Fibroblast of lung (primary cell): ENCODE data around the gene AKT1. TPM values are rescaled to one million over a fixed set of nuclear protein-coding genes. Genes with fewer than 3 reads are reported as not detected.
A peak's percentile ranks its signal among the peaks of the same experiment; 100 is the strongest.

Experiments used
- DNase-seq, 2 donors: peaks; one replicate each; pipeline versions ENCODE4 v3.0.0 to v3.0.0-alpha.2; 2010; ENCODE audit warnings: low read depth in 2 of 2
- H2AFZ ChIP-seq: 2 replicates; pipeline ENCODE4 v1.5.1; 2012; ENCODE audit warnings: low read length, control low read depth, inconsistent platforms
- H3K27ac ChIP-seq: 2 replicates; pipeline ENCODE4 v1.5.1; 2011; ENCODE audit warnings: low read length, control low read depth; ENCODE audit not compliant: insufficient read depth
- H3K27me3 ChIP-seq: 2 replicates; pipeline ENCODE4 v1.5.1; 2011; ENCODE audit warnings: mild to moderate bottlenecking, low read length; ENCODE audit not compliant: control insufficient read depth, insufficient read depth
- H3K36me3 ChIP-seq: 2 replicates; pipeline ENCODE4 v1.5.1; 2011; ENCODE audit warnings: low read length; ENCODE audit not compliant: control insufficient read depth, insufficient read depth
- H3K4me1 ChIP-seq: 2 replicates; pipeline ENCODE4 v1.5.1; 2011; ENCODE audit warnings: low read length; ENCODE audit not compliant: control insufficient read depth, insufficient read depth; ENCODE audit errors: extremely low read depth
- H3K4me2 ChIP-seq: 2 replicates; pipeline ENCODE4 v1.5.1; 2011; ENCODE audit warnings: low read length, control low read depth; ENCODE audit not compliant: insufficient read depth; ENCODE audit errors: extremely low read depth
- H3K4me3 ChIP-seq, 4 experiments: fragments of 200-600 bp in 1 of 4; sonication (generic) in 1 of 4; replicated peaks in 1 of 4; 2 replicates each; pipeline ENCODE4 v1.5.1; 2011 to 2016; ENCODE audit warnings: low read length in 4 of 4, low read depth in 3 of 4, mild to moderate bottlenecking in 3 of 4, control low read depth in 2 of 4, inconsistent platforms in 1 of 4, mixed read lengths in 1 of 4; ENCODE audit not compliant: insufficient read depth in 1 of 4; ENCODE audit errors: control extremely low read depth in 1 of 4
- H3K79me2 ChIP-seq: 2 replicates; pipeline ENCODE4 v1.5.1; 2012; ENCODE audit warnings: mild to moderate bottlenecking, low read length, inconsistent platforms; ENCODE audit not compliant: control insufficient read depth, insufficient read depth
- H3K9ac ChIP-seq: 2 replicates; pipeline ENCODE4 v1.5.1; 2011; ENCODE audit warnings: mild to moderate bottlenecking, low read length, control low read depth; ENCODE audit not compliant: insufficient read depth
- H3K9me3 ChIP-seq: 2 replicates; pipeline ENCODE4 v1.5.1; 2012; ENCODE audit warnings: low read depth, low read length; ENCODE audit not compliant: control insufficient read depth, insufficient read depth
- H4K20me1 ChIP-seq: 2 replicates; pipeline ENCODE4 v1.5.1; 2011; ENCODE audit warnings: low read length; ENCODE audit not compliant: control insufficient read depth, insufficient read depth; ENCODE audit errors: extremely low read depth
- CTCF ChIP-seq, 2 donors: IDR thresholded peaks in 1 of 2; conservative IDR thresholded peaks in 1 of 2; 1 replicate in 1 of 2; 2 replicates in 1 of 2; pipeline ENCODE4 v1.5.1; 2011 to 2012; ENCODE audit warnings: low read length in 2 of 2, control low read depth in 1 of 2, inconsistent platforms in 1 of 2, low read depth in 1 of 2, mild to moderate bottlenecking in 1 of 2
- EZH2 ChIP-seq: IDR thresholded peaks from 2 replicates; pipeline ENCODE4 v1.5.1; 2012; ENCODE audit warnings: low read length, control low read depth, mild to moderate bottlenecking; ENCODE audit errors: missing control alignments
- polyA plus RNA-seq, 2 donors: library from polyadenylated mRNA; depleted of rRNA in 1 of 2; stranded (reverse) in 1 of 2; unstranded in 1 of 2; fragments of >200 nt; gene quantifications; 2 replicates each; pipeline ENCODE4 v1.2.1, GENCODE V29; 2011 to 2012; ENCODE audit warnings: missing spikeins in 1 of 2
- total RNA-seq: library from RNA; depleted of rRNA; stranded (reverse); fragments of >200 nt; gene quantifications from 2 replicates; pipeline ENCODE4 v1.2.1, GENCODE V29; 2014

Gene AKT1
- total and polyA plus RNA-seq, 2 donors (not counting 1 experiment from before 2014, with no cell fraction given), result 83.2 to 127 TPM

- no peaks in the 10 kb centered on the region for H3K9me3 ChIP-seq
- peak overlapping the region; percentile 40 for H3K9ac ChIP-seq
- DNase-seq, result peak in 1 of 2 donors; percentile 31
- H3K36me3 ChIP-seq, result peaks cover 5% of the 10 kb centered on the region
- no peak overlapping the region for H2AFZ ChIP-seq
- H3K79me2 ChIP-seq, result peaks cover 39% of the 10 kb centered on the region
- peak overlapping the region; percentile 63 for H3K4me2 ChIP-seq
- H4K20me1 ChIP-seq, result no peaks in the 10 kb centered on the region
- peak overlapping the region; percentile 25 for H3K27ac ChIP-seq
- no peaks in the 10 kb centered on the region for H3K27me3 ChIP-seq
- TF ChIP-seq CTCF (conservative IDR thresholded peaks at IDR 0.05 in 1 of 2, IDR thresholded peaks at IDR 0.05 in 1 of 2; ENCODE audit: low read depth in 1 of 2, low read length in 2 of 2) (no peak), EZH2 (no peak)
- H3K4me1 ChIP-seq, result peaks cover 9% of the 10 kb centered on the region
- peak overlapping the region; percentile 28 to 58 (median 34) for H3K4me3 ChIP-seq
Observed at GRCh38 chr14:104795781-104796686, 486 bp upstream of the AKT1 start.

GRCh38 chr14:104794631-104794992 lies 936 bp downstream of the AKT1 start:
- TF ChIP-seq CTCF (conservative IDR thresholded peaks at IDR 0.05 in 1 of 2, IDR thresholded peaks at IDR 0.05 in 1 of 2; ENCODE audit: low read depth in 1 of 2, low read length in 2 of 2), result peak in 1 of 2 donors; percentile 8
- no peak for TF ChIP-seq EZH2
- Histone ChIP-seq H3K9ac (peak overlapping the region; percentile 70), H3K27me3 (no peaks in the 10 kb centered on the region), H3K4me3 (peak overlapping the region; percentile 62 to 75 (median 66)), H3K79me2 (peaks cover 49% of the 10 kb centered on the region), H3K4me1 (peaks cover 9% of the 10 kb centered on the region), H3K27ac (peak overlapping the region; percentile 69), H3K9me3 (no peaks in the 10 kb centered on the region), H3K36me3 (peaks cover 12% of the 10 kb centered on the region), H3K4me2 (peak overlapping the region; percentile 76), H4K20me1 (no peaks in the 10 kb centered on the region), H2AFZ (no peak overlapping the region)
- DNase-seq, result peak; percentile 33

- Histone ChIP-seq H2AFZ (no peak overlapping the region), H3K27me3 (no peaks in the 10 kb centered on the region), H3K4me2 (peak overlapping the region; percentile 76), H4K20me1 (no peaks in the 10 kb centered on the region), H3K4me1 (peaks cover 9% of the 10 kb centered on the region), H3K79me2 (peaks cover 53% of the 10 kb centered on the region), H3K9ac (no peak overlapping the region), H3K27ac (peak overlapping the region; percentile 69), H3K9me3 (no peaks in the 10 kb centered on the region), H3K36me3 (peaks cover 12% of the 10 kb centered on the region), H3K4me3 (peak overlapping the region; percentile 62 to 75 (median 66))
- DNase-seq, result peak; percentile 53 to 57
- TF ChIP-seq EZH2, result no peak
- TF ChIP-seq CTCF (conservative IDR thresholded peaks at IDR 0.05 in 1 of 2, IDR thresholded peaks at IDR 0.05 in 1 of 2; ENCODE audit: low read depth in 1 of 2, low read length in 2 of 2), result no peak
Observed at GRCh38 chr14:104794099-104794498, 1.4 kb downstream of the AKT1 start.
